ENCODE data around the gene VSTM4.
A peak's percentile ranks its signal among the peaks of the same experiment; 100 is the strongest.

- TF ChIP-seq EZH2 (IDR thresholded peaks at IDR 0.05; ENCODE audit: borderline replicate concordance) = no peak
- TF ChIP-seq EZH2phosphoT487 (IDR thresholded peaks at IDR 0.05; ENCODE audit: low read depth, severe bottlenecking, unreplicated experiment) = no peak
- TF ChIP-seq CTCF (IDR thresholded peaks at IDR 0.05; ENCODE audit: poor library complexity) = peak; percentile 64
Measured at GRCh38 chr10:49164559-49165188, 49.4 kb upstream of the VSTM4 start.

All from hepatocyte (in vitro differentiated cells).